Stimulated activated CD4-positive, alpha-beta T cell treated with anti-CD3 and anti-CD28 coated beads, Interleukin-2, amount 100 ng/mL, for 48 hours (primary cell): ENCODE measurements around the gene GFER.
"Not testable (repeated sequence)": the region's sequence is repeated elsewhere in the genome, so short reads cannot be mapped to it uniquely, and the experiment has no call there.

ENCODE experiments used
- DNase-seq, 2 donors: peaks; one replicate each; pipeline ENCODE4 v3.0.0-alpha.2; 2020

The GFER gene

DNA sequence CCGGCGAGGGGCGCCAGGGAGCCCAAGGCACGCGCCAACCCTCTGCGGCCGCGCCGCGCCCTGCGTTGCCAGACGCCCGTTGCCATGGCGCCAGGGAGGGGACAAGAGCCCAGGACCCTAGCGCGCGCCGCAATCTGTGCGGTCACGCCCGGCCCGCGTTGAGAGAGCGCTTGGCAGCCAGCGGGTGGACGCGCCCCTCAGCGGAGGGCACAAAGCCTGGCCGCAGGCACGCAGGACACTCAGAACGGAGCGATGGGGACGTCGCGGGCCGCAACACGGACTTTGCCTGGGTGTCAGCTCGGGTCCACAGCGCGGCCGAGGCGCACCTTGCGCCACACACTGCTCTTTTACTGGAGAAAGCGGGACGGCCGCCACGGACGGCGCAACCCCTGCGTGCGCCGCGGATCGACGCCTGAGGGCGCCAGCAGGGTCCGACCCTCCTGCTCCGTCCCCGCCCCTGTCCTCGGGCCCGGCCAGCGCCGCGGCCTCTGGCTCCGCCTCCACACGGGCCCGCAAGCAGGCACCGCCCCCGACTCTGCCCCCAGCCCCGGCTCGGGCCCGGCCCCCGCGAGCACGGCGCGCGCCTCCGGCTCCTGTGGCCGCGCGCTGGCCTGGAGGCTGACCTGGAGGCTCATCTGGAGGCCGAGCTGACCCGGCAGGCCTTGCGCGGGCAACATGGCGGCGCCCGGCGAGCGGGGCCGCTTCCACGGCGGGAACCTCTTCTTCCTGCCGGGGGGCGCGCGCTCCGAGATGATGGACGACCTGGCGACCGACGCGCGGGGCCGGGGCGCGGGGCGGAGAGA lies at the start of gene GFER:
Gene GFER, plus strand, starts transcription at position 650 of the 803 bp plus-strand sequence. Its CDS starts 26 bp downstream, at position 676.
- peak; percentile 71 to 72 for DNase-seq

DNA sequence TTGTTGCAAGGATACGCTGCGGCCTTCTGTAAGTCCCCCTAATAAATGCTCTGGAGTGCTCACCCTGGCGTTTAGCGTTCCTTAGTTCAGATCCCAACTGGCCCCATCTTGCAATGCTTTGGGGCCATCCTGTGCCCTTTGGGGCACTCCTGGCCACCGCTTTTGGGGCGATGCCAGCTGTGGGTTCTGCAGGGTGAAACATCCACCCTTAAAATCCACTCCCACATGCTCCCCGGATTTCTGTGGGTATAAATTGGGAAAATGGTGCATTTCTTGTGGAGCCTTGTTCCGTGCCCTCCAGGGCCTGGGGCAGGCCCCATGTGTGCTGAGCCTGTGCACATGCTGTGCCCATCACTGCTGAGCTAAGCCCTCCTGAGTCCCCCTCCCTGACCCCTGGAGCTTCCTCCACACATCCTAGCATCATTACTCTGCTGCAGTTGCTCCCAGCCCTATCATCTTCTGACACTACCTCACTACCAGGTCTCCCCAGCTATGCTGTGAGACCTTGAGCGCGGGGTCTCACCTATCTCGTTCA lies 47.0 kb upstream of the GFER start:
- no peak for DNase-seq

DNA sequence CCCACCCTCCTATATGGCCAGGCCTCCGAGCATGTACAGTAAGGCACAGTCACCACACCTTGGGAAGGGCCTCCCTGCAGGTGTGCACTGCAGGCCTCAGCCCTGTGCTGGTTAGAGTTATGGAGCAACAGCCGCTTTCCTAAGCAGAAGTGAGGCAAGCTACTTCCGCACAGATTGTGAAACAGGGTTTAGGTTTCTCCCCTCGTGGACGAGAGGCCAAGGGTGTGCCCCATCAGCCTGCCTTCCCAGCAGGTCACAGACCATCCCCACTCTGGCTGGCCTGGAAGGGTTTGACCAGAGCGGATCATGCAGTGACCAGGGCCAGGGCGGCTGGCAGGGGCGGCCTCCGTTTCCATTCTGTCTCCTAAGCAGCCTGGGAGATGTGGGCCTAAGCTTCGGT lies 45.7 kb upstream of the GFER start:
- no peak for DNase-seq

DNA sequence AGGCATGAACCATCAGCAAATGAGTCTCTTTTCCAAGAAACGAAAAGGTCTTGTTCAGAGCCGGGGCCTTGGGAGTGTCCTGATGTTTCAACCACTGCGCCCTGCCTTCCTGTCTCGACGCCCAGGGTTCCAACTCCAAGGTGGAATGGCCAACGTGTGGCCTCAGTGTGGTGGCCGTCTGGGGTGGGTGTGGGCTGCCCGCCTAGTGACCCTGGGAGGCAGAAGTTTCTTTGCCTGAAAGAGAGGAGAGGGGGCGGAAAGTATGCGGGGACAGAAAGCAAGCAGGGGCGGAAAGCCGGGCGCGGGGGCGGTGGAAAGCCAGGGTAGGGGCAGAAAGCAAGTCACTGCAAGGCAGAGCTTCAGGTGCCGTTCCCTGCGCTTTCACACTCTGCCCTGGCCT lies 45.1 kb upstream of the GFER start:
- DNase-seq = no peak

DNA sequence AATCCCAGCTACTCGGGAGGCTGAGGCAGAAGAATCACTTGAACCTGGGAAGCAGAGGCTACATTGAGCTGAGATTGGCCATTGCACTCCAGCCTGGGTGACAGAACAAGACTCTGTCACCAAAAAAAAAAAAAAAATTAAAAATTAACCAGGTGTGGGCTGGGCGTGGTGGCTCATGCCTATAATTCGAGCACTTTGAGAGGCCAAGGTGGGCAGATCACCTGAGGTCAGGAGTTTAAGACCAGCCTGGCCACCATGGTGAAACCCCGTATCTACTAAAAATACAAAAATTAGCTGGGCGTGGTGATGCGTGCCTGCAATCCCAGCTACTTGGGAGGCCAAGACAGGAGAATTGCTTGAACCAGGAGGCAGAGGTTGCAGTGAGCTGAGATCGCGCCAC lies 44.2 kb upstream of the GFER start:
- not testable (repeated sequence) for DNase-seq

DNA sequence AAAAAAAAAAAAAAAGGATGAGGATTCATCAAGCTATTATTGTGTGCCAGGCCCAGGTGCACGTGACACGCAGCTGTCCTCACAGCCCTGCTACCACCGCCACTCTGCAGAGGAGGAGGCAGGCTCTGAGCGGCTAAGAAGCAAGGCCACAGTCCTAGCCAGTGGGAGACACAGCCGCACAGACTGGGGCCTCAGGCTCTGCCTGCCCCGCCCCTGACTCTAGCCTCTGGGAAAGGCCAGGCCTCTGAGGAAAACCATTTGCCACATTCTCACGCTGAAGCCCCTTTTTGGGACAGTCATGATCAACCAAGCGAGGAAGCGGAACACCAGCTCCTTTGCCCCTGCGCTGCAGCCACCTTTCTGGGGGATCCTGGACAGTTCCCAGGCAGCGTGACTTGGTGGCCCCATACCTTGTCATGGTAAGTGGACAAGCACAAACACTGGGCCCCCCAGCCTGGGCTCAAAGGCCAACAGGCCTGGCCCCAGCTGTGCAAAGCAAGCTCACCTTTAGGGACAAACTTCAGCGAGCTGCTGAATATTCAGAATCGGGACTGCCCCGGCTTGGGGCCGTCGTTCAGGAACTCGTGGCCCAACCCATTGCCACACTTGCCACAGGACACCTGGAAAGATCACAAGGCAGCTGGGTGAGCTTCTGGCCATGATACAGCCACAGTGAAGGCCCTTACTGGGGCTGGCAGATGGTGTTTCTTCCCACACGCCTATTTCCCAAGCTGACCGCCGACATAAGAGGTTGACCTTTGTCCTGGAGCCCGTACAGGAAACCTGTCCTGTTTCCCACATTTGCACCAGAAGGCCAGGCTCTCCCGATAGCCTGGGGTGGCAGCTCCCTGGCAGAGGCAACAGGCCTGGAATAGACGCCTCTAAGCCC lies 43.5 kb upstream of the GFER start:
- no peak for DNase-seq

DNA sequence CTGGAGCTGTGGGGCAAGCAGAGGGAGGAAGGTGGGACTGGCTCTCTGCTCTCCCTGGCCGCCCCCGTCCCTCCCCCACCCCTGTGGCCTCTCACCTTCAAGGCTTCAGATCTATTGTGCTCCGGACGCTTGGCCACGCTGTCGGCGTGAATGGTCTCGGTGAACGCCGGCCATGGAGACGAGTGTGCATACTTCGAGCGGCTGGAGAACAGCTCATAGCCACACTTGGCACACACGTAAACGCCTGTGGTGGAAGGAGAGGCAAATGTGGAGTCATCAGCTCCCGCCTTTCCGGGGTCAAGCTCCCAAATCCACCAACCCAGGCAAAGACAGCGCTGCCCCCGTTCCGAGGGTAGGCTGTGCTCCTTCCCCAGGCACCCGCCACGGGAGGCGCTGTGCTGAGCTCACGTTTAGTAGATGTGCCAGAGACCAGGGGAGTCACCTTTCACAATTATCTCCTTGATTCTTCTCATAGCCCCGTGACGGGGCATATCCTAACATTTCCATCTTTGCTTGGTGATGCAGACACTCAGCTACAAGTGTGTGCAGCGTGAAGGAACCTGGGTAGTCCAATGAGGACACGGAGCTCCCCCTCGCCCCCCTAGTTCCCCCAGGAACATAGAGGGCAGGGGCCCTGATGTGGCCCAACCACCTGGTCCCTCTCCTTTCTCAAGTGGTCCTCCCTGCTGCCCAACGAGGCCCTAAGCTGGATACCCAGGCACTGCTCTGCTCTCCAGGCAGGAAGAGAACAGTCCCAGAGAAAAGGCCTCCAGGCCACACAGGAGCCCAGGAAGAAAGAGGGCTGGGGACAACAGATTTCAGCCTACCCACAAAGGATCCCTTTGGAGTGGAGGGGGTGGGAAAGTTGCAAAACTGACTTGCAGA lies 42.6 kb upstream of the GFER start:
- no peak for DNase-seq

DNA sequence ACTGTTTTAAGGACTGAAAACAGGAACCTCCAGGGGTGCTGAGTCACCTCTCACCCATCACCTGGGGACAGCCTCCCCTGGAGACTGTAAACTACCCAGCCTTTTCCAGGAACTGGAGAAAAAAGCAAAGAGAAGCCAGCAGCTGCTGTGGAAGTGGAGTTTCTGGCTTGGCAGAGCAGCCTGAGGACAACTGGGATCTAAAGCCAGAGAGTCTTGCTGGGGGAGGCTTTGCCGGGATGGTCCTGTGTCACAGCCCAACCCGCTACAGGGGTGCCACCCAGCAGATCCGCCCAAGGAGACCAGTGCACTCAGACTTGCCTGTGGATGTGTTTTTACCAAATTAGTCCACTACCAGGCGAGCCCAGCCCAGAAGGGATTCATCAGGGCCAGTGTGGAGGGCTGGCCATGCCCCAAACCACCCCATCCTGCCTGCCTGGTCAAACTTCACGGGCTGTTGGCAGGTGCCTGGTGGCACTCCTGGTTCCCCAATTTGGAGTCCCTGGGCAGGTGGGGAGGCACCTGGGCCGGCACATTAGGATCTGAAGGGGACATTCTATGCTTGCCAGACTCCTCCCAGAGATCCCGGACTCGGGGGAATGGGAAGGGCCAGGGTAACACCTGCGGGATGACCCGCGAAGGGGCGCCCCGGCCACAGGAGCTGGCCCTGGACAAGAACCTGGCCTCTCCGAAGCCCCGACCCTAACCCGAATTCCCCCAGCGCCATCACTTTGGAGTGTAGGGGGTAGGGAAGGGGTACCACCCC lies 41.8 kb upstream of the GFER start:
- peak in 1 of 2 donors; percentile 13 for DNase-seq

DNA sequence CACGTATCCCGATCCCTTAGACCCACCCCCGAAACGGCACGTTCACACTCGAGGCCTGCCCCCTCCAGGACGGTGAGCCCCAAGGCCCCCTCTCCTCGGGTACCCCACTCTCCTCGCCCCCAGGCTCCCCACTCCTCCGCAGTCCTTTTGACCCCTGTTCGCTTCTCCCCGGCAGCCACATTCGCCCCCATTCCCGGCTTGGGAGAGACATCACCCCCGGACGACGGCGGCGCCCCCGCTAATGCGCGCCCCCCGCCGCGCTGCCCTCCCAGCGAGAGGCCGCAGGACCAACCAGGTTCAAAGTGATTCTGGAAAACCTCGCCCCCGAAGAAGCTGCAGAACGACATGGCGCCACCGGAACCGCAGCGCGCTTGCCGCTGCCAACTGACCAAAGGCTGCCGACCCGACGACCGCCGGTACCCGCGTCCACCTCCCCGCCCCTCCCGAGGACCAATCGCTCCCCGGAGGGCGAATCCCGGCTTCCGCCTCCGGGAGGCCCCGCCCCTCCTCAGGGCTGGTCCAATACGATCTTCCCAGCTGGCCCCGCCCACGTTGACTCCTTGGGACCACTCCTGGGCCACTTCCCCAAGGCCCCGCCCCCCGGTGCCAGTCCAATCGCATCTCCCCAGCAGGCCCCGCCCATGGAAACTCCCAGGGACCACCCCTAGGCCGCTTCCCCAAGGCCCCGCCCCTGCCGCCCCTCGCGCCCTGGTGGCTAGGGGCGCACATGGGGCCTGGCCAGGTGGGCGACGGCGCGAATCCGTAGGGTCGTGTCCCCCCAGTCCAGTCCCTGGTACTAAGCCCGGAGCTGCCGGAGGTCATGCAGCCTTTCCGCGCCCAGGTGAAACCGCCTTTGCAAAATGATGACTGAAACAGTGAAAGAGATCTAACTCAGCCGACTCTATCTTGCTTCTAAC lies 40.9 kb upstream of the GFER start, which contains the start of gene MSRB1:
Gene MSRB1, minus strand, starts transcription at position 390 of the 917 bp plus-strand sequence. Its CDS starts 43 bp downstream, at position 347.
- peak; percentile 99 for DNase-seq

DNA sequence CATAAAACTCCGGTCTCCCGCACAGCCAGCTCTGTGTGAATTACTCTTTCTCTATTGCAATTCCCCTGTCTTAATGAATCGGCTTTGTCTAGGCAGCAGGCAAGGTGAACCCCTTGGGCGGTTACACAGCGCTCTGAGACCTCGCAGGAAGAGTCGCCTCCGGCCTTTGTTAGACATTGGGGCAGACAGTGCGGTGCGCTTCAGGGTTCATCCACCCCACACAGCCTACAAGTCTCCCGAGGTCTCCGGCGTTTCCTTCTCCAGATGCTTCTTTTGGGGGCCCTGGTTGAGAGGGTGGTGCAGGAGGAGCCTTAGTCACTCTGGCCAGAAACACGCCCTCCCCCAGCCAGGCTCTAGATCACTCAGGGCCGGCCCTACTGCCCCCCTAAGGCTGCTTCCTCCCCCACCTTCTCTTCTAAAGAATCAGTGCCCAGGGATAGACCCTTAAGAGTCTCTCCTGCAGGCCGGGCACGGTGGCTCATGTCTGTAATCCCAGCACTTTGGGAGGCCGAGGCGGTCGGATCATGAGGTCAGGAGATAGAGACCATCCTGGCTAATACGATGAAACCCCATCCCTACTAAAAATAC lies 39.3 kb upstream of the GFER start:
- no peak for DNase-seq

DNA sequence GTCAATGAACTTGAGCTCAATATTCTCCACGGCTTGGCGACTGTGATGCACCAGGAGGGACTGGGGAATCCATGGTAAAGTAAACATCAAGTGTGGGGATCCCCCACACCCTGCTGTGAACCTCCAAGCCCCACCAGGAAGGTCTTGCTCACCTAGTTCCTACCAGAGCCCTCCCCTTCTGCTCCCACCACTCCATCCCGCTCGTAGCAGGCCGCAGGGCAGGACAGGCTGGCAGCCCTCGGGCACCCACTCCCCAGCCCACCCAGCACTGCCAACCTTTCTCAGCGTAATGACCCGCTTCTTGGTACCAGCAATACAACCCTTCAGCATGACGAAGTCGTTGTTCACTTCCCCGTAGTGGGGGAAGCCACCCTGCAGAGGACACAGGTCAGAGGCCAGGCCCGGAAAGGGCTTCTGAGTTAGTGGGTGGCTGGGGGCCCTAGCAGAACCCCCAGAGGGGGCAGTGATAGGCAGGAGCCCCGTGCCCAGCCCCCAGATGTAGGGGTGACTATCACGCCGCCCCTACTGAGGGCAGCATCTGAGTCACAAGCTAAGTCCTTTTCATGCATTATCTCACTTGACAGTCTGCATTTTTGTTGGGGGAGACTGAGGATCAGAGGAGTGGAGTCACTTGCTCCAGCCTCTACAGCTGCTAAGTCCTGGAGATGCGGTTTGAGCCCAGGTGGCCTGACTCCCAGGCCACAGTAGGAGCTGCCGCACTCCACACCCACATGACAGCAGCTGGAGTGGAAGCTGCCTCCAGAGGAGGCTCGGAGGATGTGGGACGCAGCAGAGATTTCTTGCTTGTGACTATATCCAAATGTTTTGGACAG lies 38.2 kb upstream of the GFER start:
- DNase-seq = no peak

DNA sequence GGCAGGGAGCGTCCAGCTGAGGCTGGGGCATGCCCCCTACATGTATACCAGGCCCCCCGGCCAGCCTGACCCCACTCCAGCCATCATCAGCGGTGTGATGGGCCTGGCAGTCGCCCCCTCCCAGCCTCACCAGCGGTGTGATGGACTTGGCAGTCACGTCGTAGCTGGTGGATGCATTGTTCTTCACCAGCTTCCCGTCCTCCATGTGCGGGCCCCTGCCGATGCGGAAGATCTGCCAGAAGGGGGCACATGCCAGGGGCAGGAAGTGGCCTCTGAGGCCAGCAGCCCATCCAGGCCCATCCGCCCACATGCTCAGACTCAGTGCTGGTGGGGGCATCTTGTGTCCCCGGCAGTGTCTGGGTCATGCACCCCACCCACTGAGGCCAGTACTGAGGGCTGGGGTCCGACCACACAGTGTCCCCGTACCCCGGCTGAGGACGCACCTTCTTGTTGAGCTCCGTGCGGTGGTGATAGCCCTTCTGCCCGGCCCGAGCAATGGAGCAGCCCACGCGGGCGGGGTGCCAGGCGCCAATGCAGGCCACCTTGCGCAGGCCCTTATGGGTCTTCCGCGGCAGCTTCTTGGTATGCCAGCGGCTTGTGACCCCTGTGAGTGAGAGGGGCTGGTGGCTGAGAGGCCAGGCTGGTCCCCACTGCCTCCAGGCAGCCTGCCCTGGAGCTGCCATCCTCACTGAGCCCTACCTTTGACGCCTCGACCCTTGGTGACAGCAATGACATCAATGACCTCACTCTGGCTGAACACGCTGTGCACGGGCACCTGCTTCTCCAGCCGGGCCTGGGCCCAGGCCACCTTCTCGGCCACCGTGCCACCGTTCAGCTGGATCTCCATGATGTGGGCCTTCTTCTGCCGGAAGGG lies 37.3 kb upstream of the GFER start:
- DNase-seq = no peak

DNA sequence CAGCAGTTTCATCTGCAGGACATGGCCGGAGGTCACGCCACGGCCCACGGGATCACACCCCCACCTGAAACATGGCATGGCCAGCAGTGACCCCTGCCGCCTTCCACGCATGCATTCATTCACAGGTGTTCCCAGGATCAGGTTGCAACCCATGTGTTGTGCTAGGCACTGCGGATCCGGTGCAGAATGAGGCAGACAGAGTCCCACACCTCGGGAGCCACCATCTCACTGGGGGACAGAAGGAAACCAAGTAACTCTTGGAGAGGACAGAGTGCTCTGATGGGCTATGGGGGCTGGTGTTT lies 36.7 kb upstream of the GFER start:
- no peak for DNase-seq

DNA sequence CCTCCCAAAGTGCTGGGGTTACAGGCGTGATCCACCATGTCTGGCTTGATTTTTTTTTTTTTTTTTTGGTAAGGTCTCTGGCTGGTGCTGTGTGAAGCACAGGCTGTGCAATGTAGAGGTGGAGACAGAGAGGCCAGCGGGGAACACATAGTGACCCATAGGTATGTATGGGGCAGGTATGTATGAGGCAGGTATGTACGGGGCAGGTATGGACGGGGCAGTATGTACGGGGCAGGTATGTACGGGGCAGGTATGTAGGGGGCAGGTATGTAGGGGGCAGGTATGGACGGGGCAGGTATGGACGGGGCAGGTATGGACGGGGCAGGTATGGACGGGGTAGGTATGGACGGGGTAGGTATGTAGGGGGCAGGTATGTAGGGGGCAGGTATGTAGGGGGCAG lies 34.5 kb upstream of the GFER start:
- DNase-seq = no peak

DNA sequence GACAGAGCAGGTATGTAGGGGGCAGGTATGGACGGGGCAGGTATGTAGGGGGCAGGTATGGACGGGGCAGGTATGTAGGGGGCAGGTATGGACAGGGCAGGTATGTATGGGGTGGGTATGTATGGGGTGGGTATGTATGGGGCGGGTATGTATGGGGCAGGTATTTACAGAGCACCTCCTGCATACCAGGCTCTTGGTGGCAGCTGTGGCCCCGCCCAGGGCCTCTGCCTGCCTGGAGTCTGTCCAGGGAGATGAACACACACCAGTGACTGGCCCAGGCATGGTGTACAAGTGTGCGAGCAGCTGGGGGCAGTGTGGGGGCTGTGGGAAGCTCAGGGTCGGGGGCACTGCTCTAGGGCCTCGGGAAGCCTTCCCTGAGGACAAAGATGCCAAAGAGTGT lies 33.9 kb upstream of the GFER start:
- DNase-seq = no peak

DNA sequence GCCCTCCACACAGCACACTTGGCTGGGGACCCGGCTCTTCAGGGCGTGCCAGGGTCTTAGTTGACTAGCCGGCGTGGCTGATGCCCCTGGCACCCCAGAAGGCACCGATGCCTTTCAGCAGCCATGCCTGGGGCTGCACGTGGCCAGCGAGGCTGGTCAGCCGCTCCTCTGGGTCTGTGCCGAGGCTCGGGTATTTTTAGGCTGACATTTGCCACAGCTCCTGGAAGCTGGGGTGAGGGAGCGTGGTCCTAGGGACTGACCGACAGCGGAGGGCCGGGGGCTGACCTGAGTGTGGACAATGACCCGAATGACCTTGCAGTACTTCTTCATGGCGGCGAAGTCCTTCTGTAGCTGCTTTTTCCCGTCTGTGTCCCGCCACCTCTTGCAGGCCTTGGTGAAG lies 33.4 kb upstream of the GFER start:
- DNase-seq = no peak

DNA sequence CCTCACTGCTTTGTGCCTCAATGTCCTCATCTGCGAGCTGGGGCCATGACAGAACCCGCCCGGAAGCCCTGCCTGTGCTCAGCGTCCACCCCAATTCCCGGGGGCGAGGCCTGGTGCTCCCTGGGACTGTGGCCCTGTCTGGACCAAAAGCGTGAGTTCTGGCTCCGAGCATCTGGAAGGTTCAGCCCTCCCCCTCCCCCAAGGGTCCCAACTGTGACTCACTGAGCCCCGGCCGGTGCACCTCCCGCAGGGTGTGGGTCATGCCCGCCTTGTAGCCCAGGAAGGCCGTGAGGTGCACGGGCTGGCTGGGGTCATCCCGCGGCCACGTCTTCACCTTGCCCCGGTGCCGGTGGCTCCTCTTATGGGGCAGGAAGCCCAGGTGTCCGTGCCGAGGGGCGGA lies 30.3 kb upstream of the GFER start:
- DNase-seq = no peak

DNA sequence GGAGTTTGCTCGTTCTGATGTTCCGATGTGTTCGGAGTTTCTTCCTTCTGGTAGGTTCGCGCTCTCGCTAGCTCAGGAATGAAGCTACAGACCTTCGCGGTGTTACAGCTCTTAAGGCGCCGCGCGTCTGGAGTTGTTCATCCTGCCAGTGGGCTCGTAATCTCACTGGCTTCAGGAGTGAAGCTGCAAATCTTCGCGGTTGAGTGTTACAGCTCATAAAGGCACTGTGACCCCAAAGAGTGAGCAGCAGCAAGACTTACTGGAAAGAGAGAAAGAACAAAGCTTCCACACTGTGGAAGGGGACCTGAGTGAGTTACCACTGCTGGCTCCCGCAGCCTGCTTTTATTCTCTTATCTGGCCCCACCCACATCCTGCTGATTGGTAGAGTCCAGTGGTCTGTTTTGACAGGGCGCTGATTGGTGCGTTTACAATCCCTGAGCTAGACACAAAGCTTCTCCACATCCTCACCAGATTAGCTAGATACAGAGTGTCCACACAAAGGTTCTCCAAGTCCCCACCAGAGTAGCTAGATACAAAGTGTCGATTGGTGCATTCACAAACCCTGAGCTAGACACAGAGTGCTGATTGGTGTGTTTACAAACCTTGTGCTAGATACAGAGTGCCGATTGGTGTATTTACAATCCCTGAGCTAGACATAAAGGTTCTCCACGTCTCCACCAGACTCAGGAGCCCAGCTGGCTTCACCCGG lies 26.4 kb upstream of the GFER start:
- not testable (repeated sequence) for DNase-seq
